ENCODE results near the gene CHCHD5. TPM values are rescaled to one million over a fixed set of nuclear protein-coding genes. Genes with fewer than 3 reads are reported as not detected.
A peak's percentile ranks its signal among the peaks of the same experiment; 100 is the strongest.

CHCHD5 gene, protein sequence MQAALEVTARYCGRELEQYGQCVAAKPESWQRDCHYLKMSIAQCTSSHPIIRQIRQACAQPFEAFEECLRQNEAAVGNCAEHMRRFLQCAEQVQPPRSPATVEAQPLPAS
- total RNA-seq (1 to 10 TPM; 5.0 to 5.8 TPM), polyA plus RNA-seq (10 to 100 TPM; 36.6 to 59.9 TPM)

DNA sequence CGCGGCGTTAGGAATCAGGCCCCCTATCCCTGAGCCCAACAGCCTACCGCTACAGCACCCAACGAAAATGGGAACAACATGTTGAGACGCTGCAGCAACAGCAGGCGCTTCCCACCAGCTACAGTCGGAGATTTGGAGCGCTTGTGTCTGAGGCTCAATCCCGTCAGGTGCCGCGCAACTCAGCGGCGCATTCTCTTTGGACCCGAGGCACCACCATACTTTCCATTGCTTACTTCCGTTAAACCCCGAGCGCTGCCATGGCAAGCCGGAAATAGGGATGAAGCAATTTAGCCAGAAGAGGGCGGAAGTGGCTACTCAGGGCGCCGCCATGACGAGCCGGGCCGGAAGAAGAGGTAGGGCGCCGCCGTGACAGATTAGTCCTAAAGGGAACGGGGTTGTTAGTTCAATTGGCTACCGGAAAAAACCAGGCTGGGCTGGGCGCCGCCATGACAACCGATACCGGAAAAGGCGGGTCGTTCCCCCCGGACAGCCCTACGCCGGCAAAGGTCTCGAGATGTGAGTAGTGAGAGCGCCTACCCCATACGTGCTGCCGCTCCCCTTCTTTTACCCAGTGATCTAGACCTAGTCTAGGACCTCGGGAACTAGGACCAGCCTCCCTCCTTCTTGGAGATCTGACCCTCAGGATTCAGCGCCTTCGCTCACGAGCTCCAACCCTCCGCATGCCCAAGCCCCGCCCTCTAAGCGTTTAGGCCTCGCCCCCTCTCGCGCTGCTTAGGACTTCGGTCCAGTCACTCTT lies at the start of gene CHCHD5:
TSS of gene CHCHD5 (plus strand) at position 476 of the 757 bp plus-strand sequence. CDS start at position 515, 39 bp downstream.
- H3K4me3 ChIP-seq (ENCODE audit: low read depth in 1 of 3, low read length in 3 of 3): peak within 1 kb of the TSS; percentile 66 to 98 (median 90)
- peaks cover 5 to 31% (median 18%) of the 10 kb centered on the region in 4 donors for H3K4me1 ChIP-seq (ENCODE audit: control insufficient read depth in 4 of 4, insufficient read depth in 4 of 4, low read length in 3 of 4)
- peaks cover 0 to 3% (median 0%) of the 10 kb centered on the region in 4 donors for H3K36me3 ChIP-seq (ENCODE audit: control insufficient read depth in 4 of 4, insufficient read depth in 3 of 4, low read depth in 1 of 4, low read length in 3 of 4)
- H3K27me3 ChIP-seq (ENCODE audit: control insufficient read depth in 4 of 4, insufficient read depth in 4 of 4, low read length in 3 of 4): no peaks in the 10 kb centered on the region
- WGBS: under 1% methylated on average over 54 of the region's 54 CpGs
- DNase-seq (ENCODE audit: low spot score): peak; percentile 88
- TF ChIP-seq HNF4A (conservative IDR thresholded peaks at IDR 0.05): peak in 1 of 2 donors; percentile 31
- TF ChIP-seq RAD21 (IDR thresholded peaks at IDR 0.05): no peak
- peak; percentile 29 to 55 for TF ChIP-seq JUND (IDR thresholded peaks at IDR 0.05)
- peak; percentile 46 for TF ChIP-seq TAF1 (conservative IDR thresholded peaks at IDR 0.05)
- TF ChIP-seq FOXA1 (IDR thresholded peaks at IDR 0.05): peak; percentile 35
- TF ChIP-seq SP1 (IDR thresholded peaks at IDR 0.05): peak; percentile 85
- TF ChIP-seq GABPA (IDR thresholded peaks at IDR 0.05 in 1 of 2, conservative IDR thresholded peaks at IDR 0.05 in 1 of 2): peak; percentile 94 to 99
- TF ChIP-seq, protein P1, sequence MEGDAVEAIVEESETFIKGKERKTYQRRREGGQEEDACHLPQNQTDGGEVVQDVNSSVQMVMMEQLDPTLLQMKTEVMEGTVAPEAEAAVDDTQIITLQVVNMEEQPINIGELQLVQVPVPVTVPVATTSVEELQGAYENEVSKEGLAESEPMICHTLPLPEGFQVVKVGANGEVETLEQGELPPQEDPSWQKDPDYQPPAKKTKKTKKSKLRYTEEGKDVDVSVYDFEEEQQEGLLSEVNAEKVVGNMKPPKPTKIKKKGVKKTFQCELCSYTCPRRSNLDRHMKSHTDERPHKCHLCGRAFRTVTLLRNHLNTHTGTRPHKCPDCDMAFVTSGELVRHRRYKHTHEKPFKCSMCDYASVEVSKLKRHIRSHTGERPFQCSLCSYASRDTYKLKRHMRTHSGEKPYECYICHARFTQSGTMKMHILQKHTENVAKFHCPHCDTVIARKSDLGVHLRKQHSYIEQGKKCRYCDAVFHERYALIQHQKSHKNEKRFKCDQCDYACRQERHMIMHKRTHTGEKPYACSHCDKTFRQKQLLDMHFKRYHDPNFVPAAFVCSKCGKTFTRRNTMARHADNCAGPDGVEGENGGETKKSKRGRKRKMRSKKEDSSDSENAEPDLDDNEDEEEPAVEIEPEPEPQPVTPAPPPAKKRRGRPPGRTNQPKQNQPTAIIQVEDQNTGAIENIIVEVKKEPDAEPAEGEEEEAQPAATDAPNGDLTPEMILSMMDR (IDR thresholded peaks at IDR 0.05; ENCODE audit: low read depth, low read length, missing input control): peak; percentile 18
- TF ChIP-seq RXRA (IDR thresholded peaks at IDR 0.05): peak; percentile 79 to 85
- TF ChIP-seq, protein P2, sequence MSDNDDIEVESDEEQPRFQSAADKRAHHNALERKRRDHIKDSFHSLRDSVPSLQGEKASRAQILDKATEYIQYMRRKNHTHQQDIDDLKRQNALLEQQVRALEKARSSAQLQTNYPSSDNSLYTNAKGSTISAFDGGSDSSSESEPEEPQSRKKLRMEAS (IDR thresholded peaks at IDR 0.05): peak; percentile 97
- no peak for TF ChIP-seq FOXA2 (IDR thresholded peaks at IDR 0.05)
- peak; percentile 99 for TF ChIP-seq YY1 (IDR thresholded peaks at IDR 0.05)
- TF ChIP-seq EGR1 (IDR thresholded peaks at IDR 0.05; ENCODE audit: low read depth in 2 of 2): peak; percentile 95 to 97
- TF ChIP-seq, protein P3, sequence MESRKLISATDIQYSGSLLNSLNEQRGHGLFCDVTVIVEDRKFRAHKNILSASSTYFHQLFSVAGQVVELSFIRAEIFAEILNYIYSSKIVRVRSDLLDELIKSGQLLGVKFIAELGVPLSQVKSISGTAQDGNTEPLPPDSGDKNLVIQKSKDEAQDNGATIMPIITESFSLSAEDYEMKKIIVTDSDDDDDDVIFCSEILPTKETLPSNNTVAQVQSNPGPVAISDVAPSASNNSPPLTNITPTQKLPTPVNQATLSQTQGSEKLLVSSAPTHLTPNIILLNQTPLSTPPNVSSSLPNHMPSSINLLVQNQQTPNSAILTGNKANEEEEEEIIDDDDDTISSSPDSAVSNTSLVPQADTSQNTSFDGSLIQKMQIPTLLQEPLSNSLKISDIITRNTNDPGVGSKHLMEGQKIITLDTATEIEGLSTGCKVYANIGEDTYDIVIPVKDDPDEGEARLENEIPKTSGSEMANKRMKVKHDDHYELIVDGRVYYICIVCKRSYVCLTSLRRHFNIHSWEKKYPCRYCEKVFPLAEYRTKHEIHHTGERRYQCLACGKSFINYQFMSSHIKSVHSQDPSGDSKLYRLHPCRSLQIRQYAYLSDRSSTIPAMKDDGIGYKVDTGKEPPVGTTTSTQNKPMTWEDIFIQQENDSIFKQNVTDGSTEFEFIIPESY (IDR thresholded peaks at IDR 0.05): peak; percentile 87
- TF ChIP-seq, protein P4, sequence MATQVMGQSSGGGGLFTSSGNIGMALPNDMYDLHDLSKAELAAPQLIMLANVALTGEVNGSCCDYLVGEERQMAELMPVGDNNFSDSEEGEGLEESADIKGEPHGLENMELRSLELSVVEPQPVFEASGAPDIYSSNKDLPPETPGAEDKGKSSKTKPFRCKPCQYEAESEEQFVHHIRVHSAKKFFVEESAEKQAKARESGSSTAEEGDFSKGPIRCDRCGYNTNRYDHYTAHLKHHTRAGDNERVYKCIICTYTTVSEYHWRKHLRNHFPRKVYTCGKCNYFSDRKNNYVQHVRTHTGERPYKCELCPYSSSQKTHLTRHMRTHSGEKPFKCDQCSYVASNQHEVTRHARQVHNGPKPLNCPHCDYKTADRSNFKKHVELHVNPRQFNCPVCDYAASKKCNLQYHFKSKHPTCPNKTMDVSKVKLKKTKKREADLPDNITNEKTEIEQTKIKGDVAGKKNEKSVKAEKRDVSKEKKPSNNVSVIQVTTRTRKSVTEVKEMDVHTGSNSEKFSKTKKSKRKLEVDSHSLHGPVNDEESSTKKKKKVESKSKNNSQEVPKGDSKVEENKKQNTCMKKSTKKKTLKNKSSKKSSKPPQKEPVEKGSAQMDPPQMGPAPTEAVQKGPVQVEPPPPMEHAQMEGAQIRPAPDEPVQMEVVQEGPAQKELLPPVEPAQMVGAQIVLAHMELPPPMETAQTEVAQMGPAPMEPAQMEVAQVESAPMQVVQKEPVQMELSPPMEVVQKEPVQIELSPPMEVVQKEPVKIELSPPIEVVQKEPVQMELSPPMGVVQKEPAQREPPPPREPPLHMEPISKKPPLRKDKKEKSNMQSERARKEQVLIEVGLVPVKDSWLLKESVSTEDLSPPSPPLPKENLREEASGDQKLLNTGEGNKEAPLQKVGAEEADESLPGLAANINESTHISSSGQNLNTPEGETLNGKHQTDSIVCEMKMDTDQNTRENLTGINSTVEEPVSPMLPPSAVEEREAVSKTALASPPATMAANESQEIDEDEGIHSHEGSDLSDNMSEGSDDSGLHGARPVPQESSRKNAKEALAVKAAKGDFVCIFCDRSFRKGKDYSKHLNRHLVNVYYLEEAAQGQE (IDR thresholded peaks at IDR 0.05): peak; percentile 73
- TF ChIP-seq HNF4G (IDR thresholded peaks at IDR 0.05): peak; percentile 74
- peak; percentile 48 for TF ChIP-seq NR2F2 (IDR thresholded peaks at IDR 0.05)
- TF ChIP-seq, protein P5, sequence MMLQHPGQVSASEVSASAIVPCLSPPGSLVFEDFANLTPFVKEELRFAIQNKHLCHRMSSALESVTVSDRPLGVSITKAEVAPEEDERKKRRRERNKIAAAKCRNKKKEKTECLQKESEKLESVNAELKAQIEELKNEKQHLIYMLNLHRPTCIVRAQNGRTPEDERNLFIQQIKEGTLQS (IDR thresholded peaks at IDR 0.05): peak; percentile 54
- no peaks in the 10 kb centered on the region for H3K9me3 ChIP-seq (ENCODE audit: control insufficient read depth in 4 of 4, low read length in 3 of 4)
- peak within 1 kb of the TSS; percentile 87 to 89 for H3K9ac ChIP-seq (ENCODE audit: low read depth in 1 of 2, low read length in 2 of 2)
- peak within 1 kb of the TSS; percentile 94 to 95 for H3K27ac ChIP-seq (ENCODE audit: low read depth in 1 of 2, low read length in 2 of 2)
